ENCODE data around the gene CIT.

The CIT gene

GRCh38 chr12:119691202-119691810, 185.8 kb downstream of the CIT start:
- DNase-seq: no peak

DNA sequence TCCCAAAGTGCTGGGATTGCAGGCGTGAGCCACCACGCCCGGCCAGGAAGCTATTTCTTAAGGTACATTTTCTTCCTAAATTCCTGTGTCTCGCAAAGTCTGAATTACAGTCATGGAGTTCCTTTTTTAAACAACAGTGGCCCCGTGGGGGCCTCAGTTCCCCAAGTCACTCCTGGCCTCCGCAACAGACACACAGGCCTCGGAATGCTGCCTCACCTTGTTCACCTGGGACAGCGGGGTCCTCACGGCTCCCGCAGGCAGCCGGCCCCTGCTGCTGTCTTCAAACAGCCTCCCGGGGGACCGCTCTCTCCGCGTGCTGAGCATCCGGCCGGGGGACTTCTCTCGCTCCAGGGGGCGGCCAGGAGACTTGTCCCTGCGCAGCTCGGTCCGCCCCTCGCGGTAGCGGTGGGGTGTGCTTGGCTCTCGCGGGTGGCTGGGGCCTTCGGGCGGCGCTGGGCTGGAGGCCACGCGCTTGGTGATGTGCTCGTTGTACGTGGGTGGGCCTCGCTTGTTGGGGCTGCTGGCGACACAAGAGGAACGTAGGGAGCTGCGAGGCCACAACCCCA, 187.1 kb downstream of the CIT start:
- DNase-seq: no peak

DNA sequence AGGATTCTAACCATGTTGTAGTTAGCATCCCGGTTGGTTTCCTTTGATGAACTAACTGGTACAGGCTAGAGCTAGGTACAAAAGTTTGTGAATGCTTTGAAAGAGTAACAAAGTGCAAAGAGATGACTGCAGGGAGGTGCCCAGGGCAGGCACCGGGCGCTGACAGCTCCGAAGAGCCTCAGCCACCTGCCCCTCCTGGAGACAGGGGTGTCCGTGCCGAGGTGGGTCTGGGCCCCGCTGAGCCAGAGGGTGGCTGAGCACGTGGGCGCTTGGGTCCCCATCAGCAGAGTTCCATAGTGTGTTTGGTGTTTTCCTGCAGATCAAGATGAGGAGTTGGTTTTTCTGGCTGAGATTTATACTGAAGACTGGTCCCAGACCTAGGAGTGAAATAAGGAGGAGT, 189.2 kb downstream of the CIT start:
- DNase-seq: no peak

DNA sequence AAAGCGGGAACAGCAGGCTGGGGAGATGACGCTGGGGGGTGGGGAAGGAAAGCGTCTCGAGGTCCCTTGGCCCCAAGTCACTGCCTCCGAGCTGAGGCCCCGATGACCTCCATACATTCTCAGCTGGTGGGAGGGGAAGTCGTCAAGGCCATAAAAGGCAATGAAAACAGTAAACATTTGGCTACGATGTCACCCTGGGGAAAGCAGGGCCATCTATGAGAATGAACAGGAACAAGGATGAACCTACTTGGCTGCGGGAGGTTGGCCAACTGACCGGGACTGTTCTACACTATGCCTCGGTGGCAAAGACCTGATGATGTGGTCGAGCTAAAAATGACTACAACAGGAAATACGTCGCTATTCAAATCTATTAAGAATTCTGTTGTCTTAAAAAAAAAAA, 189.7 kb downstream of the CIT start:
- no peak for DNase-seq

DNA sequence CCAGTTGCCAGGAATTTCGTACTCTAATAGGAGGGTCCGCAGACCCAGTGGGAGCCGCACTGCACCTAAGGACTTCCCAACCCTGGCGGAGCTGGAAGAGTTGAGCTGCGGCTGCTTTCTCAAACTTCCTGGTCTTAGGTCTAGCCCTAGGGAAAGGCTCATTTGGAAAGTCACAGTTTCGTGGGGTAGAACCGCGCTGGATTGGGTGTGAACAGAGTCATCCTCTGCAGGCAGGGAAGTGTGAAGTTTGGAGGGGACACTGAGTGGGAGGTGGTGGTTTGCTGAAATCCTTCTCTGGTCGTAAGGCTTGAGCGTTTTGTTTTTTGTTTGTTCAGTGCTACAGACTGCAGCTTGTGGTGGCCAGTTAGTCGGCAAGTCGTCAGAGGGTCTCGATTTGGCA, 190.3 kb downstream of the CIT start:
- no peak for DNase-seq

GRCh38 chr12:119686355-119686754, 190.8 kb downstream of the CIT start:
- no peak for DNase-seq

DNA sequence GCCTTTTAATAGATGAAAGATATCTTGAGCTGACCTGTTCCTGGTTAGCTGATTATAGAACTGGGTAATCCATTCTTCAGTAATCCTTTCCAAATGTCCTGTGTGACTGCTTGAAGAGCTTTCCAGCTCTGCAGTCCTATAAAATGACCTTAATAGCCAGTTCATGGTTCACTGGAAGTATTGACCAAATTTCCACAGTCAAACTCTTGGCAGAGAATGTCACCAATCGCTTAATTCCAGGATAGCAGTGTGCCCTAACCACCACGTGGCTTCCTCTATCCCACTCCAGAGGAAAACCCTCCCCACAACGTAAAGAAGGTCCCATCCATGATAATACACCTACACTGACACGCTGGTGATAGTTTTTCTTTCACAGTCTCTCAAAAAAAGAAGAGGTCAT, 191.7 kb downstream of the CIT start:
- no peak for DNase-seq

- DNase-seq: no peak
Observed at GRCh38 chr12:119684711-119685369, 192.3 kb downstream of the CIT start.

DNA sequence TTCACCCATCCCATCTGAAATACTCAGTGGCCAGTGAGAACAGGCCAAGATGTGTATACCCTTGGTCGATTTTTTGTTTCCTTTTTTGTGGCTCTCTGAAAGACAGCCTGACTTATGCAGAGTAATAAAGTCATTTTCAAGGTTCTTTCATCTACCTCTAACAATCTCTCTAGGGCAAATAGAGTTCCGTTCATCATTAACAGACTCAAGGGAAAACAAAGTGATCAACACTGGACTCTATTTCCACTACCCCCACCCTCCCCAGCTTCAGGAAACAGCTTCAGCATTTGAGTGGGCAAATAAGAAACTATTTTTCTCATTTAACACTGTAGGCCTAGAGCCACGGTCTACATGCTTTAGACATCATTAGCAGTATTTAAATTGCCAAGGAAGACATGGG, 193.3 kb downstream of the CIT start:
- no peak for DNase-seq

GRCh38 chr12:119683413-119683812, 193.7 kb downstream of the CIT start:
- no peak for DNase-seq

- DNase-seq: no peak
Observed at GRCh38 chr12:119682639-119683252, 194.4 kb downstream of the CIT start.

- no peak for DNase-seq
Observed at GRCh38 chr12:119681728-119682638, 195.1 kb downstream of the CIT start.

DNA sequence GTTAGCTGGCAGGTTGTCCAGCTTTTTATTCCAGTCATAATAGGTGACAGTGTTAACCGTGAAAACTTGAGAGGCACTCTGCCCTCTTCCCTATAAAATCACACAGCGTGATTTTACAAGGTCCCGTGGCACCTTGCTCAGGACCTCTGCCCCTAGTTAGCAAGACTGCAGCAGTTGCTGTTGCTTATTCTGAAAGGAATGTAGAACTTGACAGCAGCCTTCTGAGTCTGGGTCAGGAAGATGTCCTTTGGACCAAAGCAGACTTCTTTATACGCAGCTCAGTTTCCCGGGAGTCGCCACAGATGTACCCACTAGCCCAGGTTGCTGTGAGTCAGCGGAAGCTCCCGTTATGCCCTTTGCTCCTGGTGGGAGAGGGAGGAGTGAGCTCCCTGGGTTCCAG, 196.0 kb downstream of the CIT start:
- no peak for DNase-seq

GRCh38 chr12:119679490-119679889, 197.6 kb downstream of the CIT start:
- no peak for DNase-seq

DNA sequence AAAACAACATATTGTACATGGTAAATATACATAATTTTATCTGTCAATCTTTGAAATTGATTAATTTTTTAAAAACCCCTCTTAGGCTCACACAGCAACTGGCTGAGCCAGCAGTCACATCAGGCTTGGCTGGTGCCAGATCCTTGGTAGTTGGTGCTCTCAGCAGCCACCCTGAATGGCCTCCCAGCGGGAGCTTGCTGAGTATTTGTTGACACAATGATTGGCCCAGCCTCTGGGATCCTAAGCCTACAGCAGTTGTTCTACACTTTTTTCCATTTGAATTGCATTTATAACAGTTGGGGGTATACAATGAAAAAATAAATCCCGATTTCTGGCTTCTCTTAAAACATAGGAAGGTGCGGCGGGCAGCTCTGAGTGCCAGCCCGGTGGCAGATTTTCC, 198.0 kb downstream of the CIT start:
- peak; percentile 34 for DNase-seq

- DNase-seq: no peak
Observed at GRCh38 chr12:119678459-119678858, 198.7 kb downstream of the CIT start.

- DNase-seq: no peak
Observed at GRCh38 chr12:119676573-119676972, 200.5 kb downstream of the CIT start.

- no peak for DNase-seq
Observed at GRCh38 chr12:119676022-119676421, 201.1 kb downstream of the CIT start.

- no peak for DNase-seq
Observed at GRCh38 chr12:119674560-119674959, 202.6 kb downstream of the CIT start.

DNA sequence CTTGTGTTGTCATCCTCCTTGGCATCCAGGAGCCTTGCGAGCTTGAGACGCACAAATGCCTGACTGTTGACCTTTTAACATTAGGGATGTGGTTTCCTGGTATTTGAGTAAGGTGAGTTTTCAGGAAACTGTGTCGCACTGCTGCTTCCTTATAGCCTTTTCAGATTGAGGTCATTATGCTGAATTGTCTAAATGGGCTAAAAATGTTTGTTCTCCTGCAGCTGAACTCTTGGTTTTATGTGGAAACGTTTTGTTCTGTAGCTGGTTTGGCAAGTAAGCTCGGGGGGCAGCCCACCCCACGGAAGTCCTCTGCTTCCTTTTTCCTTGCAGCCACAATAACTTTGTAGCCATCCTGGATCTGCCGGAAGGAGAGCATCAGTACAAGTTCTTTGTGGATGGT, 203.5 kb downstream of the CIT start:
- DNase-seq: no peak

DNA sequence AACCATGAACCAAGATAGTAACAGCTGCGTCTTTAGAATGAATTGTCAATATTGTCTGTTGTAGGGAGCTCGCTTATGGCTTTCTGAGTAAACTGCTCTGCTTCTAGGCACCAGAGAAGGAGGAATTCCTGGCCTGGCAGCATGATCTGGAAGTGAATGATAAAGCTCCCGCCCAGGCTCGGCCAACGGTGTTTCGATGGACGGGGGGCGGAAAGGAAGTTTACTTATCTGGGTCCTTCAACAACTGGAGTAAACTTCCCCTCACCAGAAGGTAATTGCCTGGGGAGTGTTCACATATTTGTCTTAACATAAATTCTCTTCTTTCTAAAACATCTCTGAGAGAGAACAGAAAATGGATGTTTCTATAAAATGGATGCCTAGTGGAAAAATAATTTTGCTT, 204.9 kb downstream of the CIT start:
- DNase-seq: no peak

DNA sequence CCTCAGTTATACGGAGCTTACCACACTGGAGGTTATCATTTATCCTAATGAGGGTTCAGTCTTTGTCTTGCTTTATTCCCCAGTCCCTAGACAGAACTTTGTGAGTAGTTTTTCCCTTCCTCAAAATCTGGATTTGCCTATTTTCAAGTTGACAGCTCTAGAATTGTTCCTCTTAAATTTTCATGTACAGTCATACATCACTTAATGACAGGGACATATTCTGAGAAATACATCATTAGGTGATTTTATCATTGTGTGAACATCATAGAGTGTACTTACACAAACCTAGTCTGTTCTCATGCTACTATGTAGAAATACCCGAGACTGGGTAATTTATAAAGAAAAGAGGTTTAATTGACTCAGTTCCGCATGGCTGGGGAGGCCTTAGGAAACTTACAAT, 206.1 kb downstream of the CIT start:
- DNase-seq: no peak

DNA sequence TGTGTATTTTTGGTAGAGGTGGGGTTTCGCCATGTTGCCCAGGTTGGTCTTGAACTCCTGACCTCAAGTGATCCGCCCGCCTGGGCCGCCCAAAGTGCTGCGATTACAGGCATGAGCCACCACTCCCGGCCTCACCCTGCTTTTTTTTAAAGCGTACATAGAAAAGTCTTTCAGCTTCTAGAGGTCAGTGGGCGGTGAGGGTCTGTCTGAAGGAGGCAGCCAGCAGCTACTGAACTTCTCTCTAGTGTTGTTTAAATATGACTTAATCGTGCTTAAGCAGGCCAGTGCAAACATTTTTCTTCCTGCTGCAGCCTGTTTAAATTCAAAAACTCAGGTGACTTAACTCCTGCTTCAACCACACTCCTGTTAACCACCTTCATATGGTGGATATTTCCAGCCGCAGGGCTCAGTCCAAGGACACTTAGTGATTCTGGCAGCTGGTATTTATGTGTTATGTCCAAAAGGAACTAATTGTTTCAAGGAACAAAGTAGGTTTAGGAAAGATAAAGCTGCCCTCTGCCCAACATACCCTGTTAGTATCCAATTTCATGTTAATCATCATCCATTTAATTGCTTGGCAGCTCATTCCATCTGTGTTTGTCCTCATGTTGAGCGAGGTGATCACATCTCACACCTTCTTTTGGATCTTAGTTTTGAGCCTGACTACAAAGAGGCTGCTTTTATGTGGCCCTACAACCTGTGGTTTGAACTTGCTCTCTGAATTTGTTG, 207.2 kb downstream of the CIT start:
- no peak for DNase-seq

Measured in DMS79 (cell line).